Esophagus muscularis mucosa (tissue), 4 donors: Measurements from ENCODE around the gene TMEM244. TPM values are rescaled to one million over a fixed set of nuclear protein-coding genes. Genes with fewer than 3 reads are reported as not detected.

ENCODE experiments used
- DNase-seq: peaks from one replicate; pipeline ENCODE4 v3.0.0-alpha.2; 2017; ENCODE audit errors: extremely low spot score
- H3K27ac ChIP-seq, 4 donors: fragments of 200-600 bp; sonication (generic); replicated peaks in 1 of 4; 1 replicate in 3 of 4; 2 replicates in 1 of 4; pipeline ENCODE4 v1.5.1; 2016 to 2019; ENCODE audit warnings: mild to moderate bottlenecking in 1 of 4
- H3K27me3 ChIP-seq, 4 donors: fragments of 200-600 bp; sonication (generic); one replicate each; pipeline versions ENCODE4 v1.5.1 to v1.6.0; 2016 to 2019
- H3K36me3 ChIP-seq, 4 donors: fragments of 200-600 bp; sonication (generic); one replicate each; pipeline ENCODE4 v1.5.1; 2016 to 2019
- H3K4me1 ChIP-seq, 4 donors: fragments of 200-600 bp; sonication (generic); one replicate each; pipeline ENCODE4 v1.5.1; 2016 to 2019
- H3K4me3 ChIP-seq, 4 donors: fragments of 200-600 bp; sonication (generic); 1 replicate in 2 of 4; 2 replicates in 2 of 4; pipeline ENCODE4 v1.5.1; 2016 to 2019; ENCODE audit warnings: mild to moderate bottlenecking in 4 of 4, moderate library complexity in 1 of 4
- H3K9me3 ChIP-seq, 4 donors: fragments of 200-600 bp; sonication (generic); 1 replicate in 3 of 4; 2 replicates in 1 of 4; pipeline ENCODE4 v1.5.1; 2016 to 2019
- EP300 ChIP-seq: sonication (generic); formaldehyde crosslinking; IDR thresholded peaks from one replicate; pipeline ENCODE4 v1.6.1; 2017; ENCODE audit warnings: antibody characterized with exemption
- POLR2A ChIP-seq: fragments of 450-650 bp; IDR thresholded peaks from one replicate; pipeline ENCODE4 v1.6.1; 2017; ENCODE audit warnings: antibody characterized with exemption, moderate library complexity, mild to moderate bottlenecking, low read depth
- POLR2AphosphoS5 ChIP-seq, 2 donors: sonication (generic); formaldehyde crosslinking; IDR thresholded peaks; one replicate each; pipeline ENCODE4 v1.6.1; 2017; ENCODE audit warnings: antibody characterized with exemption in 2 of 2
- WGBS: methylation state at CpG from one replicate; pipeline ENCODE4 v1.1.5; 2018; 5-methylcytosine and 5-hydroxymethylcytosine counted together
- intact Hi-C: fragments of 100-400 bp; cut with DNase I; formaldehyde crosslinking; loops from one replicate; pipeline ENCODE4 v1.15.1; 2023
- total RNA-seq, 4 donors: library from RNA; depleted of rRNA; stranded (reverse); fragments of >200 nt; gene quantifications; one replicate each; pipeline versions ENCODE4 v1.1.0 to v1.2.1, GENCODE V29; 2016
- TF ChIP-seq, protein P1 (sequence below), 3 experiments: fragments of 200-600 bp in 2 of 3; fragments of 450-650 bp in 1 of 3; sonication (generic) in 2 of 3; IDR thresholded peaks; one replicate each; pipeline ENCODE4 v1.5.1; 2017 to 2019; ENCODE audit warnings: antibody characterized with exemption in 3 of 3, mild to moderate bottlenecking in 2 of 3, moderate library complexity in 1 of 3

The TMEM244 gene
- total RNA-seq, 4 donors from 2014 or later, result not detected

GRCh38 chr6:129865013-129865412 lies 3.9 kb upstream of the TMEM244 start:
- TF ChIP-seq POLR2AphosphoS5 (IDR thresholded peaks at IDR 0.05) (no peak), POLR2A (no peak), EP300 (no peak)
- TF ChIP-seq, protein P1, sequence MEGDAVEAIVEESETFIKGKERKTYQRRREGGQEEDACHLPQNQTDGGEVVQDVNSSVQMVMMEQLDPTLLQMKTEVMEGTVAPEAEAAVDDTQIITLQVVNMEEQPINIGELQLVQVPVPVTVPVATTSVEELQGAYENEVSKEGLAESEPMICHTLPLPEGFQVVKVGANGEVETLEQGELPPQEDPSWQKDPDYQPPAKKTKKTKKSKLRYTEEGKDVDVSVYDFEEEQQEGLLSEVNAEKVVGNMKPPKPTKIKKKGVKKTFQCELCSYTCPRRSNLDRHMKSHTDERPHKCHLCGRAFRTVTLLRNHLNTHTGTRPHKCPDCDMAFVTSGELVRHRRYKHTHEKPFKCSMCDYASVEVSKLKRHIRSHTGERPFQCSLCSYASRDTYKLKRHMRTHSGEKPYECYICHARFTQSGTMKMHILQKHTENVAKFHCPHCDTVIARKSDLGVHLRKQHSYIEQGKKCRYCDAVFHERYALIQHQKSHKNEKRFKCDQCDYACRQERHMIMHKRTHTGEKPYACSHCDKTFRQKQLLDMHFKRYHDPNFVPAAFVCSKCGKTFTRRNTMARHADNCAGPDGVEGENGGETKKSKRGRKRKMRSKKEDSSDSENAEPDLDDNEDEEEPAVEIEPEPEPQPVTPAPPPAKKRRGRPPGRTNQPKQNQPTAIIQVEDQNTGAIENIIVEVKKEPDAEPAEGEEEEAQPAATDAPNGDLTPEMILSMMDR (IDR thresholded peaks at IDR 0.05), result no peak
- no peak overlapping the region for H3K27ac ChIP-seq
- H3K9me3 ChIP-seq, result no peaks in the 10 kb centered on the region
- WGBS, result 83% methylated on average over 4 of the region's 4 CpGs
- H3K36me3 ChIP-seq, result no peaks in the 10 kb centered on the region
- peaks cover 0 to 6% (median 0%) of the 10 kb centered on the region in 4 donors for H3K4me1 ChIP-seq
- no peaks in the 10 kb centered on the region for H3K27me3 ChIP-seq
- no peak for DNase-seq
- intact Hi-C loops, result no loop called here
- H3K4me3 ChIP-seq, result no peak overlapping the region

DNA sequence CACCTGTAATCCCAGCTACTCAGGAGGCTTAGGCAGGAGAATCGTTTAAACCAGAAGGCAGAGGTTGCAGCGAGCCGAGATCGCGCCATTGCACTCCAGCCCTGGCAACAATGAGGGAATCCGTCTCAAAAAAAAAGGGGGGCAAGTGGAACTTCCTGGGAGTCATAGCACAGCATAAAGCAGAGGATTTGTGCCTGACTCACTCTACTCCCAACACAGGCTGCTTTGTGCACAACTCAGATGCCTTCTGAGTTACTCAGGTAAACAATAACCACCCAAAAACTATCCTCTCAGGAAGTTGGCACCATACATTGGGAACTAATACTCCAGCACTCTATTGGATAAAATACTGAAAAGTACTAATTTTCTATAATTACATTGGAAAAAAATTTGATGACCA lies 2.5 kb upstream of the TMEM244 start:
- no peaks in the 10 kb centered on the region for H3K36me3 ChIP-seq
- WGBS, result 90% methylated on average over 6 of the region's 6 CpGs
- TF ChIP-seq POLR2A, result no peak
- TF ChIP-seq POLR2AphosphoS5 (IDR thresholded peaks at IDR 0.05), result no peak
- no peak for TF ChIP-seq EP300
- TF ChIP-seq, protein P1 (IDR thresholded peaks at IDR 0.05), result no peak
- intact Hi-C loops, result no loop called here
- H3K9me3 ChIP-seq, result no peaks in the 10 kb centered on the region
- no peak for DNase-seq
- H3K27ac ChIP-seq, result no peak overlapping the region
- peaks cover 0 to 15% (median 6%) of the 10 kb centered on the region in 4 donors for H3K4me1 ChIP-seq
- no peaks in the 10 kb centered on the region for H3K27me3 ChIP-seq
- no peak overlapping the region for H3K4me3 ChIP-seq

- H3K4me1 ChIP-seq, result peaks cover 0 to 15% (median 6%) of the 10 kb centered on the region in 4 donors
- no peaks in the 10 kb centered on the region for H3K9me3 ChIP-seq
- no peak overlapping the region for H3K27ac ChIP-seq
- no peaks in the 10 kb centered on the region for H3K27me3 ChIP-seq
- no peak for DNase-seq
- no peak overlapping the region for H3K4me3 ChIP-seq
- no peaks in the 10 kb centered on the region for H3K36me3 ChIP-seq
- intact Hi-C loops, result no loop called here
- WGBS, result 25% methylated on average over 2 of the region's 2 CpGs
- TF ChIP-seq, protein P1 (IDR thresholded peaks at IDR 0.05), result no peak
- TF ChIP-seq EP300, result no peak
- no peak for TF ChIP-seq POLR2AphosphoS5 (IDR thresholded peaks at IDR 0.05)
- TF ChIP-seq POLR2A, result no peak
Observed at GRCh38 chr6:129859524-129859923, 1.6 kb downstream of the TMEM244 start.

DNA sequence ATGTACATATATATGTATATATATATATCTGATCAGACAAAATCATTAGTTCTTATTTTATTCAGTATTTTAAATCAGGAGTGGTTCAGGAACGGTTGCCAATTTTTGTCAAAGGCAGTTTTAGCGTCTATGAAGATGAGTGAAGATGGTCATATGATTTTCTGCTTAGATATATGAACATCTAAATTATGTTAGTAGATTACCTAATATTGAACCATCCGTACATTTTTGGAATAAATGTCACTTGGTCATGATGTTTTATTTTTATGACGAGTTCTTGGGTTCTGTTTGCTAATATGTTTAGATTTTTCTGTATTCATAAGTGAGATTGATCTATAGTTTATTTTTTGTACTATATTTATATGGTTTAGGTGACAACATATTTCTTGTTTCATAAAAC lies 3.3 kb downstream of the TMEM244 start:
- DNase-seq, result no peak
- intact Hi-C loops, result no loop called here
- peaks cover 0 to 15% (median 6%) of the 10 kb centered on the region in 4 donors for H3K4me1 ChIP-seq
- no peaks in the 10 kb centered on the region for H3K27me3 ChIP-seq
- H3K27ac ChIP-seq, result no peak overlapping the region
- H3K36me3 ChIP-seq, result no peaks in the 10 kb centered on the region
- no peak overlapping the region for H3K4me3 ChIP-seq
- WGBS, result 84% methylated on average over 4 of the region's 4 CpGs
- TF ChIP-seq POLR2AphosphoS5 (IDR thresholded peaks at IDR 0.05), result no peak
- TF ChIP-seq POLR2A, result no peak
- TF ChIP-seq, protein P1 (IDR thresholded peaks at IDR 0.05), result no peak
- no peak for TF ChIP-seq EP300
- no peaks in the 10 kb centered on the region for H3K9me3 ChIP-seq

GRCh38 chr6:129853996-129854711 lies 7.0 kb downstream of the TMEM244 start:
- intact Hi-C loops, result no loop called here
- DNase-seq, result no peak
- WGBS, result 79% methylated on average over 3 of the region's 3 CpGs
- Histone ChIP-seq H3K4me1 (peaks cover 0 to 4% (median under 1%) of the 10 kb centered on the region in 4 donors), H3K9me3 (no peaks in the 10 kb centered on the region), H3K27me3 (no peaks in the 10 kb centered on the region), H3K4me3 (no peak overlapping the region), H3K27ac (no peak overlapping the region), H3K36me3 (no peaks in the 10 kb centered on the region)
- TF ChIP-seq, protein P1 (IDR thresholded peaks at IDR 0.05), result no peak
- TF ChIP-seq EP300 (no peak), POLR2AphosphoS5 (IDR thresholded peaks at IDR 0.05) (no peak), POLR2A (no peak)
